Spleen (tissue), 7 donors: ENCODE results near the gene MACROH2A1.

Source experiments
- CTCF ChIP-seq, 11 experiments: fragments of 200-600 bp in 7 of 11; fragments of 450-650 bp in 4 of 11; sonication (generic) in 4 of 11; IDR thresholded peaks in 8 of 11; conservative IDR thresholded peaks in 3 of 11; 1 replicate in 7 of 11; 2 replicates in 4 of 11; pipeline versions ENCODE4 v1.4.0 to v1.8.0; 2016 to 2021; ENCODE audit warnings: antibody characterized with exemption in 11 of 11, inconsistent platforms in 4 of 11, mild to moderate bottlenecking in 1 of 11
- POLR2A ChIP-seq, 3 donors: fragments of 450-650 bp; IDR thresholded peaks; one replicate each; pipeline ENCODE4 v1.5.1; 2017; ENCODE audit warnings: antibody characterized with exemption in 3 of 3, mild to moderate bottlenecking in 1 of 3
- POLR2AphosphoS5 ChIP-seq, 3 donors: sonication (generic); formaldehyde crosslinking; IDR thresholded peaks; one replicate each; pipeline ENCODE4 v1.5.1; 2017; ENCODE audit warnings: antibody characterized with exemption in 3 of 3
- donor health status: DM: no; HTN: no; CAD: no; lungs with moderate emphysema.
- donor health status: DM: no; HTN: no; CAD: no.
- donor health status: DM: no; HTN: no; CAD: no.

- TF ChIP-seq CTCF (IDR thresholded peaks at IDR 0.05 in 8 of 11, conservative IDR thresholded peaks at IDR 0.05 in 3 of 11) (no peak), POLR2AphosphoS5 (IDR thresholded peaks at IDR 0.05) (no peak), POLR2A (IDR thresholded peaks at IDR 0.05) (no peak)
Observed at GRCh38 chr5:135400866-135401265, 1.8 kb upstream of the MACROH2A1 start.
